ENCODE measurements around the gene SCYGR1. TPM values are rescaled to one million over a fixed set of nuclear protein-coding genes. Genes with fewer than 3 reads are reported as not detected.

Gene SCYGR1
- total and polyA plus RNA-seq, 2 of the 13 experiments (the other 11 are each of a cell fraction or from before 2014, with no cell fraction given), result not detected

DNA sequence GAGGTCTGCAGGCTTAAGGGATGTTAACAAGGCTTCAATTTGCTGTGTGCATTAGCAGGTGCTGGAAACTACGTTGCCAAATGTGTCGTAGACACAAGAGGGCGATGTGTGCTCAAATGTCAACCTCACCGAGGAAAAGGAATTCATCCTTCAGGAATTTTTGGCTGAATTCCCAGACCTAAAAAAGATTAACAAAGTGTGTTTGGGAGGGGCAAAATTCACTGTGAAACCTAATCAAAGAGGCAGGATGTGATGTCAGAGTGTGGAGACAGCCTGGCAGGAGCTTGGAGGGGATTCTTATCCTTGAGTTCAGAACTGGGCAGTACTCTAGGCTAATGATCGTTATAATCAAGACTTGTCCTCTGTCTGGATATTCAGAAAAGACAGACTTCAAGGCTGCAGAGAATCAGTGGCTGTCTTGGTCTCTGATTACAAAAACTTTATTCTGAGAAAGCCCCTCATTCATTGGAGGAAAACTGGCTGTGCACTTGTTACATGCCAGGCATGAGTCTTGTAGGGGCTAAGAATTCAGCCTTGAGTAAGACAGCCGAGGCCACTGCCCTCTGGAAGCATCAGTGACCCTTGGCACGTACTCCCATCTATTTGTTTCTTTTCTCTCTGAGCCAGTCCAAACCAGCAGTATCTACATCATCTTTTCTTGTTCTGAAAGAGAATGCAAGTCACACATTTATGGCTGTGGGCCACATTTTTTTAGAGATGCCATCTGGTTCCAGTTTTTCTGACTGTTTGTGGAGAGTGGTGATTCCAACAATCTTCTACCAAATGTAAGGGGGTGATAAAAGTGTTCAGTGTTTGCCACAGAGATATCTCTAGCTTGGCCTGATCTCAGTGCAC is 18.7 kb upstream of the SCYGR1 start (continued):
- TF ChIP-seq, protein P1, sequence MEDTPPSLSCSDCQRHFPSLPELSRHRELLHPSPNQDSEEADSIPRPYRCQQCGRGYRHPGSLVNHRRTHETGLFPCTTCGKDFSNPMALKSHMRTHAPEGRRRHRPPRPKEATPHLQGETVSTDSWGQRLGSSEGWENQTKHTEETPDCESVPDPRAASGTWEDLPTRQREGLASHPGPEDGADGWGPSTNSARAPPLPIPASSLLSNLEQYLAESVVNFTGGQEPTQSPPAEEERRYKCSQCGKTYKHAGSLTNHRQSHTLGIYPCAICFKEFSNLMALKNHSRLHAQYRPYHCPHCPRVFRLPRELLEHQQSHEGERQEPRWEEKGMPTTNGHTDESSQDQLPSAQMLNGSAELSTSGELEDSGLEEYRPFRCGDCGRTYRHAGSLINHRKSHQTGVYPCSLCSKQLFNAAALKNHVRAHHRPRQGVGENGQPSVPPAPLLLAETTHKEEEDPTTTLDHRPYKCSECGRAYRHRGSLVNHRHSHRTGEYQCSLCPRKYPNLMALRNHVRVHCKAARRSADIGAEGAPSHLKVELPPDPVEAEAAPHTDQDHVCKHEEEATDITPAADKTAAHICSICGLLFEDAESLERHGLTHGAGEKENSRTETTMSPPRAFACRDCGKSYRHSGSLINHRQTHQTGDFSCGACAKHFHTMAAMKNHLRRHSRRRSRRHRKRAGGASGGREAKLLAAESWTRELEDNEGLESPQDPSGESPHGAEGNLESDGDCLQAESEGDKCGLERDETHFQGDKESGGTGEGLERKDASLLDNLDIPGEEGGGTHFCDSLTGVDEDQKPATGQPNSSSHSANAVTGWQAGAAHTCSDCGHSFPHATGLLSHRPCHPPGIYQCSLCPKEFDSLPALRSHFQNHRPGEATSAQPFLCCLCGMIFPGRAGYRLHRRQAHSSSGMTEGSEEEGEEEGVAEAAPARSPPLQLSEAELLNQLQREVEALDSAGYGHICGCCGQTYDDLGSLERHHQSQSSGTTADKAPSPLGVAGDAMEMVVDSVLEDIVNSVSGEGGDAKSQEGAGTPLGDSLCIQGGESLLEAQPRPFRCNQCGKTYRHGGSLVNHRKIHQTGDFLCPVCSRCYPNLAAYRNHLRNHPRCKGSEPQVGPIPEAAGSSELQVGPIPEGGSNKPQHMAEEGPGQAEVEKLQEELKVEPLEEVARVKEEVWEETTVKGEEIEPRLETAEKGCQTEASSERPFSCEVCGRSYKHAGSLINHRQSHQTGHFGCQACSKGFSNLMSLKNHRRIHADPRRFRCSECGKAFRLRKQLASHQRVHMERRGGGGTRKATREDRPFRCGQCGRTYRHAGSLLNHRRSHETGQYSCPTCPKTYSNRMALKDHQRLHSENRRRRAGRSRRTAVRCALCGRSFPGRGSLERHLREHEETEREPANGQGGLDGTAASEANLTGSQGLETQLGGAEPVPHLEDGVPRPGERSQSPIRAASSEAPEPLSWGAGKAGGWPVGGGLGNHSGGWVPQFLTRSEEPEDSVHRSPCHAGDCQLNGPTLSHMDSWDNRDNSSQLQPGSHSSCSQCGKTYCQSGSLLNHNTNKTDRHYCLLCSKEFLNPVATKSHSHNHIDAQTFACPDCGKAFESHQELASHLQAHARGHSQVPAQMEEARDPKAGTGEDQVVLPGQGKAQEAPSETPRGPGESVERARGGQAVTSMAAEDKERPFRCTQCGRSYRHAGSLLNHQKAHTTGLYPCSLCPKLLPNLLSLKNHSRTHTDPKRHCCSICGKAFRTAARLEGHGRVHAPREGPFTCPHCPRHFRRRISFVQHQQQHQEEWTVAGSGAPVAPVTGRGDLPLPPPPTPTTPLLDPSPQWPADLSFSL (CRISPR knock-in tag; IDR thresholded peaks at IDR 0.05), result no peak
- TF ChIP-seq TCF12 (IDR thresholded peaks at IDR 0.05), result no peak
- TF ChIP-seq TCF12 (CRISPR knock-in tag; IDR thresholded peaks at IDR 0.05), result no peak
- TF ChIP-seq ZNF225 (CRISPR knock-in tag; IDR thresholded peaks at IDR 0.05), result no peak
- peak; percentile 93 for TF ChIP-seq FOSL2 (CRISPR knock-in tag; IDR thresholded peaks at IDR 0.05)
- TF ChIP-seq DPF2 (CRISPR knock-in tag; IDR thresholded peaks at IDR 0.05; ENCODE audit: borderline replicate concordance, low read depth), result no peak; the same call in 1 of the 2 replicates
- TF ChIP-seq SUZ12 (IDR thresholded peaks at IDR 0.05; ENCODE audit: low read depth, low read length), result no peak
- TF ChIP-seq NFKB2 (CRISPR knock-in tag; IDR thresholded peaks at IDR 0.05; ENCODE audit: borderline replicate concordance), result no peak
- TF ChIP-seq, protein P2, sequence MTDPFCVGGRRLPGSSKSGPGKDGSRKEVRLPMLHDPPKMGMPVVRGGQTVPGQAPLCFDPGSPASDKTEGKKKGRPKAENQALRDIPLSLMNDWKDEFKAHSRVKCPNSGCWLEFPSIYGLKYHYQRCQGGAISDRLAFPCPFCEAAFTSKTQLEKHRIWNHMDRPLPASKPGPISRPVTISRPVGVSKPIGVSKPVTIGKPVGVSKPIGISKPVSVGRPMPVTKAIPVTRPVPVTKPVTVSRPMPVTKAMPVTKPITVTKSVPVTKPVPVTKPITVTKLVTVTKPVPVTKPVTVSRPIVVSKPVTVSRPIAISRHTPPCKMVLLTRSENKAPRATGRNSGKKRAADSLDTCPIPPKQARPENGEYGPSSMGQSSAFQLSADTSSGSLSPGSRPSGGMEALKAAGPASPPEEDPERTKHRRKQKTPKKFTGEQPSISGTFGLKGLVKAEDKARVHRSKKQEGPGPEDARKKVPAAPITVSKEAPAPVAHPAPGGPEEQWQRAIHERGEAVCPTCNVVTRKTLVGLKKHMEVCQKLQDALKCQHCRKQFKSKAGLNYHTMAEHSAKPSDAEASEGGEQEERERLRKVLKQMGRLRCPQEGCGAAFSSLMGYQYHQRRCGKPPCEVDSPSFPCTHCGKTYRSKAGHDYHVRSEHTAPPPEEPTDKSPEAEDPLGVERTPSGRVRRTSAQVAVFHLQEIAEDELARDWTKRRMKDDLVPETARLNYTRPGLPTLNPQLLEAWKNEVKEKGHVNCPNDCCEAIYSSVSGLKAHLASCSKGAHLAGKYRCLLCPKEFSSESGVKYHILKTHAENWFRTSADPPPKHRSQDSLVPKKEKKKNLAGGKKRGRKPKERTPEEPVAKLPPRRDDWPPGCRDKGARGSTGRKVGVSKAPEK (CRISPR knock-in tag; IDR thresholded peaks at IDR 0.05; ENCODE audit: borderline replicate concordance), result peak; percentile 77; the same call in 1 of the 2 replicates
- 0 out of 2 replicates have a peak, but pooled peaks have one; percentile 57 for TF ChIP-seq ZBTB20 (CRISPR knock-in tag; IDR thresholded peaks at IDR 0.05; ENCODE audit: borderline replicate concordance, low read depth)
- TF ChIP-seq RCOR2 (CRISPR knock-in tag; IDR thresholded peaks at IDR 0.05), result peak; percentile 76; the same call in 1 of the 2 replicates
- no peak; the same call in 1 of the 2 replicates for TF ChIP-seq SAFB2 (CRISPR knock-in tag; IDR thresholded peaks at IDR 0.05; ENCODE audit: borderline replicate concordance, low read depth)
- no peak for TF ChIP-seq ZC3H4 (CRISPR knock-in tag; IDR thresholded peaks at IDR 0.05; ENCODE audit: borderline replicate concordance)
- TF ChIP-seq, protein P3, sequence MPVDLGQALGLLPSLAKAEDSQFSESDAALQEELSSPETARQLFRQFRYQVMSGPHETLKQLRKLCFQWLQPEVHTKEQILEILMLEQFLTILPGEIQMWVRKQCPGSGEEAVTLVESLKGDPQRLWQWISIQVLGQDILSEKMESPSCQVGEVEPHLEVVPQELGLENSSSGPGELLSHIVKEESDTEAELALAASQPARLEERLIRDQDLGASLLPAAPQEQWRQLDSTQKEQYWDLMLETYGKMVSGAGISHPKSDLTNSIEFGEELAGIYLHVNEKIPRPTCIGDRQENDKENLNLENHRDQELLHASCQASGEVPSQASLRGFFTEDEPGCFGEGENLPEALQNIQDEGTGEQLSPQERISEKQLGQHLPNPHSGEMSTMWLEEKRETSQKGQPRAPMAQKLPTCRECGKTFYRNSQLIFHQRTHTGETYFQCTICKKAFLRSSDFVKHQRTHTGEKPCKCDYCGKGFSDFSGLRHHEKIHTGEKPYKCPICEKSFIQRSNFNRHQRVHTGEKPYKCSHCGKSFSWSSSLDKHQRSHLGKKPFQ (CRISPR knock-in tag; IDR thresholded peaks at IDR 0.05; ENCODE audit: insufficient replicate concordance), result no peak

All from HepG2 (cell line).